Body of pancreas (tissue), 4 donors: ENCODE results near the gene SATB2. TPM values are rescaled to one million over a fixed set of nuclear protein-coding genes. Genes with fewer than 3 reads are reported as not detected.

Source experiments
- ATAC-seq: fragments of 150-250 bp; one replicate; pipeline ENCODE4 v1.9.1; 2016
- DNase-seq, 4 donors: peaks; one replicate each; pipeline ENCODE4 v3.0.0-alpha.2; 2019
- H3K27ac ChIP-seq, 4 donors: fragments of 200-600 bp; sonication (generic); 1 replicate in 3 of 4; 2 replicates in 1 of 4; pipeline versions ENCODE4 v1.5.1 to v1.6.1; 2016 to 2019; ENCODE audit warnings: mild to moderate bottlenecking in 1 of 4, mixed read lengths in 1 of 4, moderate library complexity in 1 of 4
- H3K27me3 ChIP-seq, 2 donors: fragments of 200-600 bp; sonication (generic); one replicate each; pipeline ENCODE4 v1.6.0; 2016; ENCODE audit warnings: mild to moderate bottlenecking in 1 of 2
- H3K36me3 ChIP-seq, 2 donors: fragments of 200-600 bp; sonication (generic); replicated peaks in 1 of 2; 2 replicates each; pipeline ENCODE4 v1.5.1; 2016; ENCODE audit warnings: low read depth in 2 of 2; ENCODE audit not compliant: insufficient read depth in 1 of 2
- H3K4me1 ChIP-seq: fragments of 200-600 bp; sonication (generic); one replicate; pipeline ENCODE4 v1.6.0; 2016
- H3K4me3 ChIP-seq, 2 donors: fragments of 200-600 bp; sonication (generic); 1 replicate in 1 of 2; 2 replicates in 1 of 2; pipeline ENCODE4 v1.5.1; 2016 to 2019
- H3K9me3 ChIP-seq, 3 donors: fragments of 200-600 bp; sonication (generic); 1 replicate in 2 of 3; 2 replicates in 1 of 3; pipeline ENCODE4 v1.5.1; 2016
- POLR2A ChIP-seq, 3 donors: fragments of 450-650 bp; IDR thresholded peaks; one replicate each; pipeline ENCODE4 v1.6.1; 2016; ENCODE audit warnings: antibody characterized with exemption in 3 of 3, mild to moderate bottlenecking in 2 of 3
- WGBS, 2 donors: methylation state at CpG; one replicate each; pipeline ENCODE4 v1.1.5; 2017; 5-methylcytosine and 5-hydroxymethylcytosine counted together
- intact Hi-C: fragments of 100-400 bp; cut with DNase I; formaldehyde crosslinking; loops from one replicate; pipeline ENCODE4 v1.15.1; 2023
- total RNA-seq, 2 donors: library from RNA; depleted of rRNA; stranded (reverse); fragments of >200 nt; gene quantifications; one replicate each; pipeline ENCODE4 v1.1.0, GENCODE V29; 2016
- TF ChIP-seq, protein P1 (sequence below), 7 experiments: fragments of 450-650 bp in 4 of 7; fragments of 200-600 bp in 3 of 7; sonication (generic) in 3 of 7; IDR thresholded peaks; one replicate each; pipeline ENCODE4 v1.5.1; 2016 to 2019; ENCODE audit warnings: antibody characterized with exemption in 7 of 7

The SATB2 gene
- total RNA-seq, 2 donors from 2014 or later, result 2.6 to 4.3 TPM

- H3K27me3 ChIP-seq, result peaks cover 2 to 69% of the 10 kb centered on the region in 2 donors
- intact Hi-C loops, result no loop called here
- no peaks in the 10 kb centered on the region for H3K36me3 ChIP-seq
- TF ChIP-seq POLR2A (IDR thresholded peaks at IDR 0.05), result no peak
- TF ChIP-seq, protein P1, sequence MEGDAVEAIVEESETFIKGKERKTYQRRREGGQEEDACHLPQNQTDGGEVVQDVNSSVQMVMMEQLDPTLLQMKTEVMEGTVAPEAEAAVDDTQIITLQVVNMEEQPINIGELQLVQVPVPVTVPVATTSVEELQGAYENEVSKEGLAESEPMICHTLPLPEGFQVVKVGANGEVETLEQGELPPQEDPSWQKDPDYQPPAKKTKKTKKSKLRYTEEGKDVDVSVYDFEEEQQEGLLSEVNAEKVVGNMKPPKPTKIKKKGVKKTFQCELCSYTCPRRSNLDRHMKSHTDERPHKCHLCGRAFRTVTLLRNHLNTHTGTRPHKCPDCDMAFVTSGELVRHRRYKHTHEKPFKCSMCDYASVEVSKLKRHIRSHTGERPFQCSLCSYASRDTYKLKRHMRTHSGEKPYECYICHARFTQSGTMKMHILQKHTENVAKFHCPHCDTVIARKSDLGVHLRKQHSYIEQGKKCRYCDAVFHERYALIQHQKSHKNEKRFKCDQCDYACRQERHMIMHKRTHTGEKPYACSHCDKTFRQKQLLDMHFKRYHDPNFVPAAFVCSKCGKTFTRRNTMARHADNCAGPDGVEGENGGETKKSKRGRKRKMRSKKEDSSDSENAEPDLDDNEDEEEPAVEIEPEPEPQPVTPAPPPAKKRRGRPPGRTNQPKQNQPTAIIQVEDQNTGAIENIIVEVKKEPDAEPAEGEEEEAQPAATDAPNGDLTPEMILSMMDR (IDR thresholded peaks at IDR 0.05), result no peak
- H3K4me1 ChIP-seq, result peaks cover 60% of the 10 kb centered on the region
- no peak overlapping the region for H3K4me3 ChIP-seq
- no peak for ATAC-seq
- H3K9me3 ChIP-seq, result no peaks in the 10 kb centered on the region
- DNase-seq, result no peak
- H3K27ac ChIP-seq, result no peak overlapping the region
- 18 to 20% methylated on average over 16 to 23 of the region's 23 CpGs for whole genome bisulfite sequencing, 2 donors
Observed at GRCh38 chr2:199467066-199467822, 9.5 kb upstream of the SATB2 start.

DNA sequence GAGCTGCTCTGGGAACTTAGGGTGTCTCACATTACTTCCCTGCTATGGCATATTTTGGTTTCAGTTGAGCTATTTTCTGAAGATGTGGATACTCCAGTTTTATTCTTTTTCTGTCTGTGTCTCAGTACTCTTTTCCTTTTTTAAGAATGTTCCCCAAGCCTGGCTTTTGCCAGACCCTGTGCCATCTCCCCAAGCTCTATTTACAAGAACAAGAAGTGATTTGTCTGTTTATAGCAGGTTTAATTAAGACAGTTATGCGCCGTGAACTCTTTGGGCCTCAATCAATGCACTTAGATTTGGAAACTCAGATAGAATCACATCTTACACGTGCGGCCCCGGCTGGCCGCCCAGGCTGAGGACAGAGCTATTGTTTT is 8.9 kb upstream of the SATB2 start:
- DNase-seq, result no peak
- ATAC-seq, result no peak
- intact Hi-C loops, result no loop called here
- Histone ChIP-seq H3K36me3 (no peaks in the 10 kb centered on the region), H3K9me3 (no peaks in the 10 kb centered on the region), H3K27me3 (peaks cover 4 to 75% of the 10 kb centered on the region in 2 donors), H3K4me1 (peaks cover 61% of the 10 kb centered on the region), H3K4me3 (no peak overlapping the region), H3K27ac (no peak overlapping the region)
- 17 to 22% methylated on average over 6 of the region's 6 CpGs for WGBS, 2 donors
- TF ChIP-seq POLR2A (IDR thresholded peaks at IDR 0.05), result no peak
- TF ChIP-seq, protein P1 (IDR thresholded peaks at IDR 0.05), result no peak

DNA sequence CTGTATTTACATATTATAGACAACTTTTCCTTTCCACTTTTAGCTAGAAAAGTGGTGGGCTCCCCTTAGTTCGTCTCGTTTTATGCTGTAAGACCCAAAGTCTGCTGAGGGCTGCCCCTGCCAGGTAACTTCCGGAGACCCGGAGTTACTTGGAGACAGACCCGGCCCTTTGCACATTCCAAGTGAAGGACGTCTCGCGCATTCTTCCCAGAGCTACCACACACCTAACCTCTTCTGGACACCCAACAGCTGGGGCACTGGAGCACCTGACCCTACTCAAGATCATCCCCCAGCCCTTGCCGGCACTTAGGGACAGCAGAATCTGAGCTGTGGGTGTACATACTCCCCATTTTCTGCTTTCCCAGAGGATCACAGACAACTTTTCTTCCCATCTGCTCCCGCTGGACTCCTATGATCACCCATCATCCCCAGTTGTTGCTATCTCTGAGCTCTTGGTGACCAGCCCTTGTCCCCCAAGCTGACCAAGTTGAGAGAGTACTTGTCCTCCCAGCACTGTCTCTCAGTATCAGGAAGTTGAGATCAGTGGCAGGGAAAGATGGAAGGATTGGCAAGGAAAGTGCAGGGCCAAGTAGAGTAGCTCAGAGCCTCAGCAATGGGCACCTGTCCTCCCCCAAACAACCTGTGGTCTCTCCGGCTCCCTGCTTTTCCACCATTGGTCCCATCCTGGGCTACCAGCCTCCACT is 8.4 kb upstream of the SATB2 start:
- TF ChIP-seq, protein P1 (IDR thresholded peaks at IDR 0.05), result no peak
- TF ChIP-seq POLR2A (IDR thresholded peaks at IDR 0.05), result no peak
- DNase-seq (no peak), ATAC-seq (no peak)
- H3K36me3 ChIP-seq, result no peaks in the 10 kb centered on the region
- H3K4me3 ChIP-seq, result no peak overlapping the region
- peaks cover 4 to 74% of the 10 kb centered on the region in 2 donors for H3K27me3 ChIP-seq
- WGBS, 2 donors, result 24 to 31% methylated on average over 11 of the region's 11 CpGs
- intact Hi-C loops, result no loop called here
- no peaks in the 10 kb centered on the region for H3K9me3 ChIP-seq
- peaks cover 56% of the 10 kb centered on the region for H3K4me1 ChIP-seq
- H3K27ac ChIP-seq, result no peak overlapping the region

- 22 to 29% methylated on average over 5 of the region's 5 CpGs for WGBS, 2 donors
- Histone ChIP-seq H3K4me3 (no peak overlapping the region), H3K27me3 (peaks cover 4 to 68% of the 10 kb centered on the region in 2 donors), H3K4me1 (peaks cover 48% of the 10 kb centered on the region), H3K27ac (no peak overlapping the region), H3K9me3 (no peaks in the 10 kb centered on the region), H3K36me3 (no peaks in the 10 kb centered on the region)
- TF ChIP-seq, protein P1 (IDR thresholded peaks at IDR 0.05), result no peak
- TF ChIP-seq POLR2A (IDR thresholded peaks at IDR 0.05), result no peak
- no peak for DNase-seq
- ATAC-seq, result no peak
- intact Hi-C loops, result no loop called here
Observed at GRCh38 chr2:199465390-199465789, 7.7 kb upstream of the SATB2 start.
